ENCODE measurements around the gene F11R.

- TF ChIP-seq CTCF (IDR thresholded peaks at IDR 0.05 in 4 of 5, conservative IDR thresholded peaks at IDR 0.05 in 1 of 5), result no peak
- TF ChIP-seq POLR2A (IDR thresholded peaks at IDR 0.05), result no peak
These were observed 16.9 kb upstream of the F11R start for GRCh38 chr1:161037661-161038522.
